NCI-H2196 treated with DMSO at 0.1 percent for 48 hours (cell line): ENCODE data around the gene PGBD1.

Experiments used
- DNase-seq: peaks from one replicate; lab custom pipeline; 2025; ENCODE audit not compliant: unreplicated experiment; lab: John Stamatoyannopoulos, UW

PGBD1 gene

GRCh38 chr6:28281288-28282064 is at the start of gene PGBD1:
Gene PGBD1 (plus strand): TSS chr6:28281572. CDS start chr6:28283814, 2,242 bp downstream.
- DNase-seq: peak; percentile 40

- no peak for DNase-seq
Observed at GRCh38 chr6:28232785-28233184, 48.6 kb upstream of the PGBD1 start.

- DNase-seq: no peak
Observed at GRCh38 chr6:28235912-28236452, 45.4 kb upstream of the PGBD1 start.

GRCh38 chr6:28239636-28240035 is 41.7 kb upstream of the PGBD1 start:
- no peak for DNase-seq

- DNase-seq: no peak
Observed at GRCh38 chr6:28240471-28240870, 40.9 kb upstream of the PGBD1 start.

GRCh38 chr6:28243946-28244345 is 37.4 kb upstream of the PGBD1 start:
- DNase-seq: no peak

- DNase-seq: no peak
Observed at GRCh38 chr6:28245206-28245941, 36.0 kb upstream of the PGBD1 start.

- DNase-seq: no peak
Observed at GRCh38 chr6:28248916-28249315, 32.5 kb upstream of the PGBD1 start.

- DNase-seq: no peak
Observed at GRCh38 chr6:28250747-28251146, 30.6 kb upstream of the PGBD1 start.

- DNase-seq: no peak
Observed at GRCh38 chr6:28251661-28252008, 29.7 kb upstream of the PGBD1 start.

- peak; percentile 73 for DNase-seq
Observed at GRCh38 chr6:28252009-28252975, 29.1 kb upstream of the PGBD1 start, which contains the start of gene ZKSCAN4. Gene ZKSCAN4 (minus strand): TSS chr6:28252269. CDS start chr6:28251980, 289 bp downstream.

- DNase-seq: no peak
Observed at GRCh38 chr6:28254121-28254519, 27.3 kb upstream of the PGBD1 start.

- DNase-seq: no peak
Observed at GRCh38 chr6:28257042-28257441, 24.3 kb upstream of the PGBD1 start.

GRCh38 chr6:28258877-28259777 is 22.2 kb upstream of the PGBD1 start, which contains the start of gene NKAPL:
Gene NKAPL (plus strand): TSS chr6:28259297. CDS start chr6:28259372, 75 bp downstream.
- no peak for DNase-seq

GRCh38 chr6:28263922-28264321 is 17.4 kb upstream of the PGBD1 start:
- DNase-seq: no peak

- DNase-seq: no peak
Observed at GRCh38 chr6:28264834-28265401, 16.5 kb upstream of the PGBD1 start.

GRCh38 chr6:28266563-28266961 is 14.8 kb upstream of the PGBD1 start:
- no peak for DNase-seq

- DNase-seq: peak; percentile 59
Observed at GRCh38 chr6:28266962-28267694, 14.2 kb upstream of the PGBD1 start, which contains the start of gene ZSCAN26. Gene ZSCAN26 (plus strand): TSS chr6:28267143. CDS start chr6:28271920, 4,777 bp downstream.

GRCh38 chr6:28267695-28268059 is 13.7 kb upstream of the PGBD1 start:
- DNase-seq: no peak
